Right forelimb (tissue), 1 donor: ENCODE measurements around the gene FXYD7.
"Not testable (repeated sequence)": the region's sequence is repeated elsewhere in the genome, so short reads cannot be mapped to it uniquely, and the experiment has no call there.

ENCODE experiments used
- DNase-seq: peaks from one replicate; pipeline ENCODE4 v3.0.0-alpha.2; 2018

FXYD7 gene

DNA sequence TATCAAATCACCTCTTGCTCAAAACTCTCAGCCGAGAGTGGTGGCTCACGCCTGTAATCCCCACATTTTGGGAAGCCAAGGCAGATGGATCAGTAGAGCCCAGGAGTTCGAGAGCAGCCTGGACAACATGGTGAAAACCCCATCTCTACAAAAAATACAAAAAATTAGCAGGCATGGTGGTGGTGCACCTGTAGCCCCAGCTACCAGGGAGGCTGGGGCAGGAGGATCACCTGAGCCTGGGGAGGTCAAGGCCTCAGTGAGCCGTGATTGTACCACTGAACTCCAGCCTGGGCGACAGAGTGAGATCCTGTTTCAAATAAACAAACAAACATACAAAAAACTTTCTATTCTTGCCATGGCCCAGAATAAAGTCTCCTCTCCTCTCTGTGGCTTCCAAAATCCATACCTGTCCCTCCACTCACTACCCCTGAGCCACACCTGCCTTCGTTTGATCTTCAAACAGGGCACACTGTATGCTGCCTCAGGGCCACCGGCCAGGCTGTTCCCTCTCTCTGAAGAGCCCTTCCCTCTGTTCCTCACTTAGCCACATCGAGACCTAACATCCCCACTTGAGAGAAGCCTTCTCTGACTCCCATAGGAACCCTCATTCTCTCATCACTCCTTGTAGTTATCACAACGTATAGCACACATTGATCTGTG is 14.5 kb upstream of the FXYD7 start:
- no peak for DNase-seq

DNA sequence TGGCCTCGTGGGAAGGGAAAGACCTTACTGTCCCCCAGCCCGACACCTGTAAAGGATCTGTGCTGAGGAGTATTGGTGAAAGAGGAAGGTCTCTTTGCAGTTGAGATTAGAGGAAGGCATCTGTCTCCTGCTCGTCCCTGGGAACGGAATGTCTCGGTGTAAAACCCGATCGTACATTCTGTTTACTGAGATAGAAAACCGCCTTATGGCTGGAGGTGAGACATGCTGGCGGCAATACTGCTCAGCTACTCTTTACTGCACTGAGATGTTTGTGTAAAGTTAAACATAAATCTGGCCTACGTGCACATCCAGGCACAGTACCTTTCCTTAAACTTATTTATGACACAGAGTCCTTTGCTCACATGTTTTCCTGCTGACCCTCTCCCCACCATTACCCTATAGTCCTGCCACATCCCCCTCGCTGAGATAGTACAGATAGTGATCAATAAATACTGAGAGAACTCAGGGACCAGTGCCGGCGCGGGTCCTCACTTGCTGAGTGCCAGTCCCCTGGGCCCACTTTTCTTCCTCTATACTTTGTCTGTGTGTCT is 13.3 kb upstream of the FXYD7 start:
- not testable (repeated sequence) for DNase-seq

- no peak for DNase-seq
These were observed 12.0 kb upstream of the FXYD7 start for GRCh38 chr19:35130761-35131720.

GRCh38 chr19:35132254-35132653 is 10.8 kb upstream of the FXYD7 start:
- no peak for DNase-seq

GRCh38 chr19:35133826-35134225 is 9.2 kb upstream of the FXYD7 start:
- no peak for DNase-seq

GRCh38 chr19:35134601-35135242 is 8.3 kb upstream of the FXYD7 start, which contains the start of gene LGI4:
LGI4 (minus strand) TSS chr19:35135059; CDS start chr19:35134680, 379 bp downstream.
- DNase-seq = no peak

GRCh38 chr19:35135389-35135909 is 7.6 kb upstream of the FXYD7 start:
- peak; percentile 92 for DNase-seq

DNA sequence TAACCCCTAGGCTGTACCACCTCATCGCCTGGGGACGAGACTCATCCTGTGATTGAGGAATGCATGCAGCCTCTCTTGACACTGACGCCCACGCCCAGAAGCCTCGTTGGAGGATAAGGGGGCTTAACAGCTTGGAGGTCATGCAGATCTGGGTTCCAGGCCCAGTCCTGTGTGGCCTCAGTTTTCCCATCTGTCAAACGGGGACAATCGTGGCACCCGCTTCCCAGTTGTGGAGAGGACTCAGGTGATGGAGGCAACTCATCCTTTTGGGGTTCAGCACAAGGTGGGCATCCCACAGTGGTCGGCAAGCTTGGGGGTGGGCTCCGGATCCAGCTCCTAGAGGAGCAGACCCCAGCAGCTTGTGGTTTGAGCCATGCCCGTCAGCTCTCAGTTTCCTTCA is 6.8 kb upstream of the FXYD7 start:
- no peak for DNase-seq

DNA sequence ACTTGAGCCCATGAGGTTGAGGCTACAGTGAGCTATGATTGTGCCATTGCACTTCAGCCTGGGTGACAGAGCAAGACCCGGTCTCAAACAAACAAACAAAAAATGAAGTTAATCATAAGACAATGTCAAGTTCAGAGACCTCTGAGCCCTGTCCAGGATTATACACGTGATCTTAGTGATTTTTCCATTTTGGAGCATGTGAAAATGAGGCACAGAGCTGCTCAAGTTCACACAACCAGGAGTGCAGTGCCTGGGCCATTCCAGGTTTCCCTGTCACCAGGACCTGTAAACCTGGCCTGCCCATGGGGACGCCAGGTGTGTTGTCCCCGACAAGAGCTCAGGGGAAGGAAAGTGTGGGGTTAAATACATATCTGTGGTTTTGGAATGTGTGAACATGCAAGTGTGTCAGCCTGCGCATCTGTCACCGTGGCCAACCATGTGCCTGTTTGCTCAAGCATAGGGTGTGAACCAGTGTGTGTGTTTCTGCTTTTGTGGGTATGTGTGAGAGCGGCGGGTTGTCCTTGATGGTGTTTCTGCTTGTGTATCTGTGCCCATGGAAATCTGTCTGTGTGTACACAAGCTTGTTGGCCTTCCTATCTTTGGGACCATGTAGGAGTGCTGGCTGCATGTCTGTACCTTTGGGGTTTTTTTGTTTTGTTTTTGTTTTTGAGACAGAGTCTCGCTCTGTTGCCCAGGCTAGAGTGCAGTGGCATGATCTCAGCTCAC is 5.9 kb upstream of the FXYD7 start:
- no peak for DNase-seq

DNA sequence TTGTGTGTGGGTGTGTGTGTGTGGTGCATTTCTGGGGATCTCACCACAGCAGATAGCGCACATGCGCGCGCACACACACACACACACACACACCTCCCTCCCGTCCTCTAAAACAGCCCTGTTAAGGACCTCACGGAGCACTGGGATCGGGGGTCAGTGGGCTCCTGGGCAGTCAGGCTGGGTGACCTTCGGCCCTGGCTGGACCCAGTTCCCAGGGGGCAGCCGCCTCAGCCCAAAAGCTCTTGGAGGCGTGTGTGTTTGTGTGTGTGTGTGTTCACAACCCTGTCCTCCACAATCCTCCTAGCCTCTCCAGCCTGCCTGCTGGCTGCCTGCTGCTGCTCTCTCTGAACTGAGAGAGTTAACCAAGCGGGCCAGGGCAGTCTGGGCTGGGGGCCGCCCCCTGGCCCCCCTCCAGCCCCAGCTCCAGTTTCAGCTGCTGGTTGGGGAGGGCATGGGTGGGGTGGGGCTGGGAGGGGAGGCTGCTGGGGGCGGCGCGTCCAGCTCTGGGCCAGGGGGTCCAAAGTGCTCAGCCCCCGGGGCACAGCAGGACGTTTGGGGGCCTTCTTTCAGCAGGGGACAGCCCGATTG is 4.7 kb upstream of the FXYD7 start, which contains the start of gene FXYD1:
Gene FXYD1, plus strand, starts transcription at position 520 of the 588 bp plus-strand sequence. CDS start 1,256 bp downstream, outside the sequence.
- DNase-seq = peak; percentile 88

- no peak for DNase-seq
These were observed 2.7 kb upstream of the FXYD7 start for GRCh38 chr19:35140207-35140961.

GRCh38 chr19:35140962-35141836 is 1.9 kb upstream of the FXYD7 start:
- peak; percentile 91 for DNase-seq

- DNase-seq = peak; percentile 49
These were observed 1.0 kb upstream of the FXYD7 start for GRCh38 chr19:35141837-35142605.

GRCh38 chr19:35142606-35143230 is 337 bp upstream of the FXYD7 start:
- peak; percentile 61 for DNase-seq

- no peak for DNase-seq
These were observed 763 bp downstream of the FXYD7 start for GRCh38 chr19:35143818-35144217.

DNA sequence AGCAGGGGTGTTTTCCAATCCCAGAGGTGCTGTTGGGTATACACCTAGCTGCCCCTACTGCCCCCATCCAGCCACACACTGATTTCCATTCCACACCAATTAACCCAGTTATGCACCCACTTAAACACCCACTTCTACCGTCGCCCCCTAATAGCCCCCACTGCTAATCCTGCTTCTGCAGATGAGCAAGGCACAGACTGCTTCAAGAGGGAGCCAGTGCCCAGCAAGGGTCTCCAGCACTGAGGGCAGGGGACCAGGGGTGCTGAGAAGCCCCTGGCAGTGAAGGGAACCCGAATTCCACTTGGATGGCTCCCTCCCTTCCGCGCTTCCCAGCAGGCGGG is 1.2 kb downstream of the FXYD7 start:
- DNase-seq = no peak

DNA sequence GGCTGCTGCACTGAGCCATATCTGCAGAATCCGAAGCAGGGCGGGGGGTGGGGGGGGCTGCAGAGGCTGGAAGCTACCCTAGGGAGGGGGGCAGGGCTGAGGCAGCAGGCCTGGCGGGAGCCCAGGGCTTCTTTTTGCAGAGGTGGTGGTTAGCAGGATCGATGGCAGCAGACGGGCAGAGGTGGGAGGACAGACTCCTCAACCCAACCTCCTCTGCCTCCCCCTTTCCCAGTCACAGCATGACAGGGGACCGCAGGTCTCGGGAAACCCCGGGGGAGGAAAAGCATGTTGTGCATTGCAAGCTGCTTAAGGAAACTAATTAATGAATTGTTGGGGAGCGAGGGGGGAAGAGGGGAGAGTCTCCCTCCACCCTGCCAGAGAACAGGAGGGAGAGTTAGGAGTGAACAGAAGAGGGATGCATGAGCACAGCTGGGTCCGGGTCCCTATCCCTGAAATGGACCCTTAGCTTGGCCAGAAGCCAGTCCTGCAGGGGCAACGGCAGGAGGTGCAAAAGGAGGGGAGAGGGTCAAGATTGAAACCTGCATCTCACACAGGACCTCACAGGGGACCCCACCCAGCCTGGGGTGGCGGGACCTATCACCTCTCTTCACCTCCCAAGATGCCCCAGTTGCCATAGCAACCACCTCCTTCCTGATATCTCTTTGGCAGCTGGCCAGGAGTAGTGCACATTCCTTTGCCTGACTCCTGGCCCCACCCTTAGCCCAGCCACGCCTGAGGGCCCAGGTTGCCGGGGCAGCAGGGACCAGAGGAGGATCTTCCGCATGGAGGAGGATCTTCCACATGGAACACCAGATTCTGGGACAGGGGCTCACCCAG is 1.8 kb downstream of the FXYD7 start:
- peak; percentile 46 for DNase-seq
